ENCODE results near the gene PHF20. TPM values are rescaled to one million over a fixed set of nuclear protein-coding genes. Genes with fewer than 3 reads are reported as not detected.

PHF20 gene
- polyA plus RNA-seq, 1 donor: 23.6 TPM

DNA sequence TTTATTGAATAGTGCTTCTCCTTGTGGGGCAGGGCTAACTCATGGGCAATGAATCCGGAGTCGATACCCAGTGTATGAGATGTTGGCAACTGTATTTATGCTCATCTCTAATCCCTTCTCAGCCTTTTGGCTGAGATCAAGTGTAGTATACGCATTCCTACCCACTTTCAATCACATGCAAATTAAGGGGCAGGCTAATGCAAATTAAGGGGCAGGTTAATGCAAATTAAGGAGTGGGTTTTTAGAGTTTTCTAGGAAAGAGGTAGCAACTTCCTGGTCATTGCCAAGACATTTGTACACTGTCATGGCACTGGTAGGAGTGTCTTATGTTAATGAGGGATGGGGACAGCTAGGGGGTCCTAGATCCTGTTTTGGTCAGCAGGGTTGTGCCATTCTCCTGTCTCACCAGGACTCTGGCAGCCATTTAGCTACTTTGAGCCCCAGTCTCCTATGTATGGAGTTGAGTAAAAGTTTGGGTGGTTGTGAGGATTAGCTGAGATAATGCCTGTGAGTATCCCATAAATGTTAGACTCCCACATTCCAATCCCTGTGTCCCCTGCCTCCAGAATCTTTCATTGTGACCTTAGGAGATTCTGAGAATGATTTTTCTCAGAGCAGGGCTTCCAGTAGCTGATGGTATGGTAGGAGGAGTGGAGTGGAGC is 196.3 kb downstream of the PHF20 start, which contains the start of gene CNBD2:
Gene CNBD2 (plus strand): TSS at position 612 of the 662 bp plus-strand sequence. CDS start 173 bp downstream, outside the sequence.
- no peaks in the 10 kb centered on the region for H3K27me3 ChIP-seq (ENCODE audit: control insufficient read depth, insufficient read depth, low read length)
- 100% methylated on average over 2 of the region's 3 CpGs for WGBS (ENCODE audit: insufficient coverage, low lambda C conversion rate)
- no peaks in the 10 kb centered on the region for H3K9me3 ChIP-seq (ENCODE audit: control insufficient read depth, low read depth, low read length)
- DNase-seq: no peak
- H3K36me3 ChIP-seq (ENCODE audit: control insufficient read depth, insufficient read depth, low read length): no peaks in the 10 kb centered on the region
- H3K4me3 ChIP-seq (ENCODE audit: low read length): no peak within 1 kb of the TSS
- peaks cover 3% of the 10 kb centered on the region for H3K4me1 ChIP-seq (ENCODE audit: control insufficient read depth, insufficient read depth, low read length)
- no peak within 1 kb of the TSS for H3K27ac ChIP-seq (ENCODE audit: low read length)

DNA sequence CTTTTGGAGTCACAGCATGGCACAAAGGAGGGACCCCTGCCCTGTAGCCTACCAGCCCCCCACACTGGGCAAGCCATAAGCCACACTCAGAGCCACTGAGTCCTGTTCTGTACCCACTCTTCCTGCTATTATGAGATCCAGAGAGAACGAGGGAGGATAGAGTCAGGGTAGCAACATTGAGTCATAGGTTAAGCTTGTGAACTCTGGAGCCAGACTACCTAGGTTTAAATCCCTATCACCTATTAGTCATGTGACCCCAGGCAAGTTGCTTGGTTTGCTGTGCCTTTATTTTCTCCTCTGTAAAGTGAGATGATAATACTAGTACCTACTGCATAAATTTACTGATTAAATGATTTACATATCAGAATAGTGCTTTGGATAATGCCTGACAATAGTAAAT is 197.1 kb downstream of the PHF20 start:
- H3K9me3 ChIP-seq (ENCODE audit: control insufficient read depth, low read depth, low read length): no peaks in the 10 kb centered on the region
- no peaks in the 10 kb centered on the region for H3K36me3 ChIP-seq (ENCODE audit: control insufficient read depth, insufficient read depth, low read length)
- no peaks in the 10 kb centered on the region for H3K4me1 ChIP-seq (ENCODE audit: control insufficient read depth, insufficient read depth, low read length)
- H3K4me3 ChIP-seq (ENCODE audit: low read length): no peak overlapping the region
- no peaks in the 10 kb centered on the region for H3K27me3 ChIP-seq (ENCODE audit: control insufficient read depth, insufficient read depth, low read length)
- no CpG with 5 or more reads among the region's 1 CpG for WGBS (ENCODE audit: insufficient coverage, low lambda C conversion rate)
- H3K27ac ChIP-seq (ENCODE audit: low read length): no peak overlapping the region
- DNase-seq: peak in 1 of 2 donors; percentile 38

DNA sequence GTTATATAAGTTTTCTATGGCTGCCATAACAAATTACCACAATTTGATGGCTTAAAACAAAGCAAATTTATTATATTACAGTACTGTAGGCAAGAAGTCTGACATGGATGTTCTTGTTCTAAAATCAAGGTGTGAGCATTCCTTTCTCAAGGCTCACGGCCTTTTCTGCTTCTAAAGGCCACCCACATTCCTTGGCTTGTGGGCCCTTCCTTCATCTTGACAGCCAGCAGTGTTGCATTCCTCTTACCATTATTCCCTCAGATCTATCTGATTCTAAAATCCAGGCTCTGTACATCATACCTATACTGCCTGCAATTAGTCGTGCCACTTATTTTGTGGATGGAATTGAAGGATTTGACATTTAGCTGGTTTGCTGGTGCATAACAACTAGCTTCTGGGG is 200.2 kb downstream of the PHF20 start:
- no CpG with 5 or more reads among the region's 2 CpGs for WGBS (ENCODE audit: insufficient coverage, low lambda C conversion rate)
- H3K4me1 ChIP-seq (ENCODE audit: control insufficient read depth, insufficient read depth, low read length): no peaks in the 10 kb centered on the region
- no peaks in the 10 kb centered on the region for H3K36me3 ChIP-seq (ENCODE audit: control insufficient read depth, insufficient read depth, low read length)
- no peak overlapping the region for H3K27ac ChIP-seq (ENCODE audit: low read length)
- H3K9me3 ChIP-seq (ENCODE audit: control insufficient read depth, low read depth, low read length): no peaks in the 10 kb centered on the region
- no peaks in the 10 kb centered on the region for H3K27me3 ChIP-seq (ENCODE audit: control insufficient read depth, insufficient read depth, low read length)
- DNase-seq: no peak
- H3K4me3 ChIP-seq (ENCODE audit: low read length): no peak overlapping the region

DNA sequence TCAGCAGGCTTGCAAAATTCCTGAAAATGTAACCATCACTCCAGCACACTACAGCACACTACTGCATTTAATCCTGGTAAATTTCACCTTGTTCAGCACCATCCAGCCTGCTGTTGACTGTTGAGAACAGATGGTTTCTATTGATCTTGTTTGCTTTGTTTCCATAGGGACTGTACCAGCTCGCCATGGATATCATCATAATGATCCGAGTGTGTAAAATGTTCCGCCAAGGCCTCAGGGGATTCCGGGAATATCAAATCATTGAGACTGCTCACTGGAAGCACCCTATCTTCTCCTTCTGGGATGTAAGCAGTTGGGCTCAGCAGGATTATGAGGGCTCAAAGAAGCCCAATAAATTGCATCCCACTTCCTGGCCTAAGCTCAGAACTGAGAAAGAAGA is 200.6 kb downstream of the PHF20 start:
- H3K9me3 ChIP-seq (ENCODE audit: control insufficient read depth, low read depth, low read length): no peaks in the 10 kb centered on the region
- H3K27ac ChIP-seq (ENCODE audit: low read length): peak overlapping the region; percentile 19
- peak in 1 of 2 donors; percentile 30 for DNase-seq
- no peak overlapping the region for H3K4me3 ChIP-seq (ENCODE audit: low read length)
- H3K4me1 ChIP-seq (ENCODE audit: control insufficient read depth, insufficient read depth, low read length): no peaks in the 10 kb centered on the region
- no peaks in the 10 kb centered on the region for H3K36me3 ChIP-seq (ENCODE audit: control insufficient read depth, insufficient read depth, low read length)
- no peaks in the 10 kb centered on the region for H3K27me3 ChIP-seq (ENCODE audit: control insufficient read depth, insufficient read depth, low read length)
- WGBS (ENCODE audit: insufficient coverage, low lambda C conversion rate): no CpG with 5 or more reads among the region's 4 CpGs

DNA sequence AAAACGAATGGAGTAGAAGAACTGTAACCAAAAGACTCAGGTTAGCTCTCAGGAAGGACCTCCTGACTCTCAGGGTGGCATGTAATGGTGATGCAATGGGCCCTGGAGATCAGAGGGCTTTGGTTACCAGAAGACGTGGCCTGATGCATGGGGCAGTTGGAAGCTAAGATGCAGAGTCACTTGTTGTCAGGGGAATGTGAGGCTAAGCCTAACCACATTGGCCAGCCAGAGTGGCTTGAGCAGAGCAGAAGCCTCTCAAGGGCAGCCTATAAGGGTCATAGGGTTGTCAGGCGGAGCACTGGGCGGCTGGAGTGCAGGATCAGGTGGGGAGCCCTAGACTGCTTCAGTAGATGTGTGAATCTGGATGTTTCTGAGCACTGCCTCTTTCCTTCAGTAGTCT is 202.4 kb downstream of the PHF20 start:
- Histone ChIP-seq H3K36me3 (ENCODE audit: control insufficient read depth, insufficient read depth, low read length) (no peaks in the 10 kb centered on the region), H3K27ac (ENCODE audit: low read length) (no peak overlapping the region), H3K4me3 (ENCODE audit: low read length) (no peak overlapping the region), H3K9me3 (ENCODE audit: control insufficient read depth, low read depth, low read length) (no peaks in the 10 kb centered on the region), H3K4me1 (ENCODE audit: control insufficient read depth, insufficient read depth, low read length) (no peaks in the 10 kb centered on the region), H3K27me3 (ENCODE audit: control insufficient read depth, insufficient read depth, low read length) (no peaks in the 10 kb centered on the region)
- WGBS (ENCODE audit: insufficient coverage, low lambda C conversion rate): 38% methylated on average over 1 of the region's 4 CpGs
- no peak for DNase-seq

DNA sequence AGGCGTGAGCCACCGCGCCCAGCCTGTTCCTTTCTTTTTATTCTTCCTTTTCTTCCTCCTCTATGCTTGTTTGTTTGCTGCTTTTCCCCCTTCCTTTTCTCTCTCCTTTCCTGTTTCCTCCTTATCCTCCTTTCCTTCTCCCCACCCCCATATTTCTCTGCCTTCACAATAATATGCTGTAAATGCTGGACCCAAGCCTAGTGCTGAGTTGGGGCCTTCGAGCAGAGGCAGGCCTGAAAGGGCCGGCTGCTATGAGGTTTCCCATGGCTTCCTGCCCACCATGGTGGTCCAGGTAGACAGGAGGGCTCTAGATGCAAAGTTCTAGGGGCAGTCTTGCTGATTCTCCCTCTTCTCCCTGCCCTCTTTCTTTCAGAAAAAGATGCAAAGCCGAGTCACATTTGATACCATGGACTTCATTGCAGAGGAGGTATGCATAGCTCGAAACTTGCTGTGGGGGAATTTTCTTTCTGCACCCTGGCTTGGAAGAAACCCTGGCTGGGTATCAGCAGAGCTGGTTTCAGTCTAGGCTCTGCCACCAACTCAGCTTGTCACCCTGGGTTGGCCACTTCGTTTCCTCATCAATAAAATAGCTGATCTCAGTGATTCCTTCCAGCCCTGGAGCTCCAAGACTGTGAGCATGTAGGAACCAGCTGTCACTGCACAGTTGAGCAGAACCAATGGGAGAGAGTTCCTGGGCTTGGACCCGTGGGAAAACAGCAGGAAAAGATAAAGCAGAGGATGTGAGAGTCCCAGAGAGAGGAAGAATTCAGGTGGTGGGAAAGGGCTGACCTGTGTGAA is 204.0 kb downstream of the PHF20 start:
- WGBS (ENCODE audit: insufficient coverage, low lambda C conversion rate): no CpG with 5 or more reads among the region's 9 CpGs
- Histone ChIP-seq H3K27me3 (ENCODE audit: control insufficient read depth, insufficient read depth, low read length) (peaks cover 4% of the 10 kb centered on the region), H3K4me1 (ENCODE audit: control insufficient read depth, insufficient read depth, low read length) (no peaks in the 10 kb centered on the region), H3K27ac (ENCODE audit: low read length) (no peak overlapping the region), H3K4me3 (ENCODE audit: low read length) (no peak overlapping the region), H3K36me3 (ENCODE audit: control insufficient read depth, insufficient read depth, low read length) (no peaks in the 10 kb centered on the region), H3K9me3 (ENCODE audit: control insufficient read depth, low read depth, low read length) (no peaks in the 10 kb centered on the region)
- DNase-seq: no peak

DNA sequence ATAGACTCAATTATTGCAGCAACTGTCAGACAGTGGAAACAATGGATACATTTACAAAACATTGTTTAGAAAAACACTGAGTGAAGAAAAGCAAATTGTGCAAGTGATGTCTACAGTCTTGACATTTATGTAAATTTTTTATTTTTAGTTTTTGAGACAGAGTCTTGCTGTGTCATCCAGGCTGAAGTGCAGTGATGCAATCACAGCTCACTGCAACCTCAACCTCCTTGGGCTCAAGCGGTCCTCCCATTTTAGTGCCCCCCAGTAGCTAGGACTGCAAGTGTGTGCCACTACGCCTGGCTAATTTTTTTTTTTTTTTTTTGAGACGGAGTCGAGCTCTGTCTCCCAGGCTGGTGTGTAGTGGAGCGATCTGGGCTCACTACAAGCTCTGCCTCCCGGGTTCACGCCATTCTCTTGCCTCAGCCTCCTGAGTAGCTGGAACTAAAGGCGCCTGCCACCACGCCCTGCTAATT is 206.3 kb downstream of the PHF20 start:
- no peaks in the 10 kb centered on the region for H3K36me3 ChIP-seq (ENCODE audit: control insufficient read depth, insufficient read depth, low read length)
- no peaks in the 10 kb centered on the region for H3K4me1 ChIP-seq (ENCODE audit: control insufficient read depth, insufficient read depth, low read length)
- H3K27me3 ChIP-seq (ENCODE audit: control insufficient read depth, insufficient read depth, low read length): peaks cover 4% of the 10 kb centered on the region
- no peak for DNase-seq
- no peaks in the 10 kb centered on the region for H3K9me3 ChIP-seq (ENCODE audit: control insufficient read depth, low read depth, low read length)
- no CpG with 5 or more reads among the region's 9 CpGs for WGBS (ENCODE audit: insufficient coverage, low lambda C conversion rate)
- H3K27ac ChIP-seq (ENCODE audit: low read length): no peak overlapping the region
- no peak overlapping the region for H3K4me3 ChIP-seq (ENCODE audit: low read length)

DNA sequence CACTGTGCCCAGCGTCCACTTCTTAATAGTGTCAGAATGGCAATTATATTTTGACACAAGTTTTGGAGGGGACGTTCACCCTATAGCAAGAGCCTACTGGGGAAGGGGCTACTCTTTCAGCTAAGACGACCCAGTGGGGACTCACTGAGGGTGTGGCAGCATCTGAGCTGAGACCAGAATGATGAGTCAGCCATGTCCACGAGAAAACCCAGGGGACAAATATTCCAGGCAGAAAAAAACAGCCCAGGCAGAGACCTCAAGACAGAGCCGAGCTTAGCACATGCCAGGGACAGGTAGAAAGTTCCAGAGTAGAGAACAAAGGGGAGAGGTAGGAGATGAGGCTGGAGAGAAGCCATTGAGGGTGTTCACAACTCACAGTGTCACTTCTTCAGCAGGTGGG is 207.7 kb downstream of the PHF20 start:
- no peaks in the 10 kb centered on the region for H3K9me3 ChIP-seq (ENCODE audit: control insufficient read depth, low read depth, low read length)
- no peak for DNase-seq
- peaks cover 4% of the 10 kb centered on the region for H3K27me3 ChIP-seq (ENCODE audit: control insufficient read depth, insufficient read depth, low read length)
- H3K4me1 ChIP-seq (ENCODE audit: control insufficient read depth, insufficient read depth, low read length): no peaks in the 10 kb centered on the region
- H3K36me3 ChIP-seq (ENCODE audit: control insufficient read depth, insufficient read depth, low read length): no peaks in the 10 kb centered on the region
- no peak overlapping the region for H3K4me3 ChIP-seq (ENCODE audit: low read length)
- no CpG with 5 or more reads among the region's 5 CpGs for WGBS (ENCODE audit: insufficient coverage, low lambda C conversion rate)
- H3K27ac ChIP-seq (ENCODE audit: low read length): no peak overlapping the region

DNA sequence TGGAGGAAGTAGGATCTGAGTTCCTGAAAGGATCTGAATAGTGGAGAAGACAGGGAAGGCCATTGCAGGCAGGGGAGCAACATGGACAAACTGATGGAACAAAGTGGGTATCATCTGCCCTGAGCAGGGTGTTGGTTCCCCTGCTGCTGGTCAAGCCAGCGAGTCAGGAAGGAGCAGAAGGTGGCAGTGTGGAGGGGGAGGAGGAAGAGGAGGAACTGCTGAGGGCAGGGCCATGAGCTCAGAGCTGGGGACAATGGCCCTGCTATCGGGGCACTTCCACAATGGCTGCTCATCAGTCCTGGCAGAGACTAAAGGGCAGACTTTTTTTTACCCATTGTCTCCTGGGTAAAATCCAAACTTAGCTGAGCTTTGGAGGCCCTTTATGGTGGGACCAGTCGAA is 210.2 kb downstream of the PHF20 start:
- Histone ChIP-seq H3K27ac (ENCODE audit: low read length) (no peak overlapping the region), H3K27me3 (ENCODE audit: control insufficient read depth, insufficient read depth, low read length) (peaks cover 4% of the 10 kb centered on the region), H3K36me3 (ENCODE audit: control insufficient read depth, insufficient read depth, low read length) (no peaks in the 10 kb centered on the region), H3K9me3 (ENCODE audit: control insufficient read depth, low read depth, low read length) (no peaks in the 10 kb centered on the region), H3K4me3 (ENCODE audit: low read length) (no peak overlapping the region), H3K4me1 (ENCODE audit: control insufficient read depth, insufficient read depth, low read length) (no peaks in the 10 kb centered on the region)
- DNase-seq: no peak
- 80% methylated on average over 1 of the region's 3 CpGs for WGBS (ENCODE audit: insufficient coverage, low lambda C conversion rate)

DNA sequence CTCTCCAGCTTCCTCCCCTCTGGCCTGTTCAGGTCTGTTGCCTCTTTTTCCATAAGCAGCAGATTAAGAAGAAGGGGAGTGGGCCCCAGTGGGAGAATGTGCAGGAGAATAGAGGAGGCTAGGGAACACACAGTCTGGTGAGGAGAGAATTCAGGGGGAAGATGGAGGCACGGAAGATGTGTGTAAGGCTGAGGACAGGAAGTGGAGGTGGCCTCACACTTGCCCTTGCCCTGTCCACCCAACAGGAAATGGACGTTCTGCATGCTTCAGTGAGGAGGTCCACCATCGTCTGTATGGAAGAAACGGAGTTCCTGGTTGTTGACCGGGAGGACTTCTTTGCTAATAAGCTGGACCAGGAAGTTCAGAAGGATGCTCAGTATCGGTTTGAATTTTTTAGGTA is 212.6 kb downstream of the PHF20 start:
- H3K9me3 ChIP-seq (ENCODE audit: control insufficient read depth, low read depth, low read length): no peaks in the 10 kb centered on the region
- no CpG with 5 or more reads among the region's 6 CpGs for WGBS (ENCODE audit: insufficient coverage, low lambda C conversion rate)
- H3K4me3 ChIP-seq (ENCODE audit: low read length): no peak overlapping the region
- no peak overlapping the region for H3K27ac ChIP-seq (ENCODE audit: low read length)
- no peaks in the 10 kb centered on the region for H3K4me1 ChIP-seq (ENCODE audit: control insufficient read depth, insufficient read depth, low read length)
- H3K36me3 ChIP-seq (ENCODE audit: control insufficient read depth, insufficient read depth, low read length): no peaks in the 10 kb centered on the region
- no peak for DNase-seq
- H3K27me3 ChIP-seq (ENCODE audit: control insufficient read depth, insufficient read depth, low read length): peaks cover 4% of the 10 kb centered on the region
